Stomach (tissue), 9 donors: ENCODE data around the gene SGTA. TPM values are rescaled to one million over a fixed set of nuclear protein-coding genes. Genes with fewer than 3 reads are reported as not detected.

Experiments
- DNase-seq, 2 donors: peaks; one replicate each; pipeline versions ENCODE4 v3.0.0 to v3.0.0-alpha.2; 2013 to 2019
- H3K27ac ChIP-seq, 5 donors: fragments of 200-600 bp in 4 of 5; sonication (generic) in 4 of 5; one replicate each; pipeline ENCODE4 v1.5.1; 2013 to 2019; ENCODE audit warnings: mild to moderate bottlenecking in 1 of 5, moderate library complexity in 1 of 5
- H3K27me3 ChIP-seq, 3 donors: fragments of 200-600 bp; sonication (generic); one replicate each; pipeline ENCODE4 v1.5.1; 2017 to 2019; ENCODE audit warnings: mixed run types in 1 of 3
- H3K36me3 ChIP-seq, 4 donors: fragments of 200-600 bp; sonication (generic); 1 replicate in 3 of 4; 2 replicates in 1 of 4; pipeline ENCODE4 v1.5.1; 2016 to 2019
- H3K4me1 ChIP-seq, 4 donors: fragments of 200-600 bp; sonication (generic); one replicate each; pipeline ENCODE4 v1.5.1; 2016 to 2019
- H3K4me3 ChIP-seq, 4 donors: fragments of 200-600 bp; sonication (generic) in 3 of 4; one replicate each; pipeline ENCODE4 v1.5.1; 2016 to 2019; ENCODE audit warnings: mild to moderate bottlenecking in 1 of 4
- H3K9me3 ChIP-seq, 4 donors: fragments of 200-600 bp; sonication (generic); one replicate each; pipeline ENCODE4 v1.5.1; 2016 to 2019
- CTCF ChIP-seq, 7 experiments: fragments of 450-650 bp in 4 of 7; fragments of 200-600 bp in 3 of 7; sonication (generic) in 3 of 7; IDR thresholded peaks; one replicate each; pipeline ENCODE4 v1.5.1; 2016 to 2019; ENCODE audit warnings: antibody characterized with exemption in 7 of 7, control low read depth in 2 of 7, mild to moderate bottlenecking in 1 of 7
- EP300 ChIP-seq: sonication (generic); formaldehyde crosslinking; IDR thresholded peaks from one replicate; pipeline ENCODE4 v1.6.1; 2017; ENCODE audit warnings: antibody characterized with exemption
- POLR2A ChIP-seq, 4 donors: fragments of 450-650 bp; IDR thresholded peaks; one replicate each; pipeline ENCODE4 v1.6.1; 2016; ENCODE audit warnings: antibody characterized with exemption in 4 of 4, control low read depth in 2 of 4, mild to moderate bottlenecking in 1 of 4, moderate library complexity in 1 of 4
- POLR2AphosphoS5 ChIP-seq, 3 donors: sonication (generic); formaldehyde crosslinking; IDR thresholded peaks; one replicate each; pipeline ENCODE4 v1.6.1; 2016; ENCODE audit warnings: antibody characterized with exemption in 3 of 3
- WGBS, 5 donors: extraction: QIAGEN DNeasy Blood & Tissue Kit in 3 of 5; methylation state at CpG; one replicate each; pipeline versions ENCODE4 v1.1.5 to v1.1.7; 2013 to 2018; 5-methylcytosine and 5-hydroxymethylcytosine counted together
- intact Hi-C: fragments of 100-400 bp; cut with DNase I; formaldehyde crosslinking; loops from one replicate; pipeline ENCODE4 v1.15.1; 2023; ENCODE audit warnings: low total_unique reads
- polyA plus RNA-seq, 3 donors: library from polyadenylated mRNA; stranded (reverse); fragments of 200-250 nt; gene quantifications; one replicate each; pipeline ENCODE4 v1.2.3, GENCODE V29; 2013
- total RNA-seq, 5 donors: library from RNA; depleted of rRNA; stranded (reverse); fragments of >200 nt; gene quantifications; one replicate each; pipeline versions ENCODE4 v1.1.0 to v1.2.3, GENCODE V29; 2014 to 2016
- donor health status: healthy with polysubstance abuse.
- donor health status: Bipolar disorder and iron deficiency.
- donor health status: healthy.

The SGTA gene
- total and polyA plus RNA-seq, 8 donors: 18.5 to 173 (median 52.7) TPM

GRCh38 chr19:2751438-2751830 is 31.6 kb downstream of the SGTA start:
- Histone ChIP-seq H3K4me1 (peaks cover 0 to 8% (median 6%) of the 10 kb centered on the region in 4 donors), H3K4me3 (no peak overlapping the region), H3K27ac (no peak overlapping the region), H3K27me3 (no peaks in the 10 kb centered on the region), H3K9me3 (no peaks in the 10 kb centered on the region), H3K36me3 (peaks cover 19 to 38% (median 30%) of the 10 kb centered on the region in 4 donors)
- 84 to 93% (median 89%) methylated on average over 17 to 21 of the region's 21 CpGs for WGBS, 5 donors
- TF ChIP-seq POLR2A (IDR thresholded peaks at IDR 0.05) (no peak), EP300 (no peak), CTCF (IDR thresholded peaks at IDR 0.05) (no peak), POLR2AphosphoS5 (IDR thresholded peaks at IDR 0.05) (no peak)
- DNase-seq: no peak
- intact Hi-C loops: loop anchor here (5.0 kb wide), 1 partner anchor 104 kb away; no protein-coding TSS in a partner anchor

- H3K4me3 ChIP-seq: no peak overlapping the region
- no peak overlapping the region for H3K27ac ChIP-seq
- peaks cover 19 to 33% (median 25%) of the 10 kb centered on the region in 4 donors for H3K36me3 ChIP-seq
- intact Hi-C loops: loop anchor here (5.0 kb wide), 1 partner anchor 104 kb away; no protein-coding TSS in a partner anchor
- DNase-seq: no peak
- WGBS, 5 donors: 70 to 84% (median 74%) methylated on average over 17 of the region's 17 CpGs
- H3K9me3 ChIP-seq: no peaks in the 10 kb centered on the region
- H3K4me1 ChIP-seq: peaks cover 0 to 8% (median 6%) of the 10 kb centered on the region in 4 donors
- TF ChIP-seq POLR2A (IDR thresholded peaks at IDR 0.05) (no peak), EP300 (no peak), CTCF (IDR thresholded peaks at IDR 0.05) (no peak), POLR2AphosphoS5 (IDR thresholded peaks at IDR 0.05) (no peak)
- H3K27me3 ChIP-seq: no peaks in the 10 kb centered on the region
These were observed 32.1 kb downstream of the SGTA start for GRCh38 chr19:2750808-2751437.

DNA sequence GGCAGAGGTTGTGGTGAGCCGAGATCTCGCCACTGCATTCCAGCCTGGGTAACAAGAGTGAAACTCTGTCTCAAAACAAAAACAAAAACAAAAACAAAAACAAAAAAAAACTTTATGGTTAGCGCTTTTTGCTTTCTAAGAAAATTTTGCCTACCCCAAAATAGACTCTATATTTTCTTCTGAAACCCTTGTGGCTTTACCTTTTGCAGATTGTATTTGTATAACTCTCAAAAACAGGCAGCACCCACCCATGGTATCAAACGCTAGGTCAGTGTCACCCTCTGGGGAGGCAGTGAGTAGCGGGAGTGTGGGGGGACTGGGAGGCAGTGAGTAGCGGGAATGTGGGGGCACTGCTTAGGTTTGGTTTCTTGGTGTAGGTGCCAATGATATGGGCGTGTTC is 35.7 kb downstream of the SGTA start:
- intact Hi-C loops: no loop called here

GRCh38 chr19:2744113-2744512 is 39.0 kb downstream of the SGTA start:
- Histone ChIP-seq H3K27me3 (peaks cover 0 to 16% (median 0%) of the 10 kb centered on the region in 3 donors), H3K4me1 (peaks cover 2 to 9% (median 8%) of the 10 kb centered on the region in 4 donors), H3K27ac (no peak overlapping the region), H3K9me3 (no peaks in the 10 kb centered on the region), H3K4me3 (no peak overlapping the region), H3K36me3 (no peaks in the 10 kb centered on the region)
- TF ChIP-seq CTCF (IDR thresholded peaks at IDR 0.05) (no peak), POLR2A (IDR thresholded peaks at IDR 0.05) (no peak), EP300 (no peak)
- no peak for DNase-seq
- WGBS, 5 donors: 35 to 41% (median 39%) methylated on average over 4 of the region's 4 CpGs
- intact Hi-C loops: no loop called here

More for the DNA sequence above, 35.7 kb downstream of the SGTA start:
- no peaks in the 10 kb centered on the region for H3K36me3 ChIP-seq
- H3K4me3 ChIP-seq: no peak overlapping the region
- peaks cover 0 to 8% (median 6%) of the 10 kb centered on the region in 4 donors for H3K4me1 ChIP-seq
- H3K9me3 ChIP-seq: no peaks in the 10 kb centered on the region
- H3K27me3 ChIP-seq: no peaks in the 10 kb centered on the region
- TF ChIP-seq EP300: no peak
- TF ChIP-seq POLR2A (IDR thresholded peaks at IDR 0.05): no peak
- TF ChIP-seq CTCF (IDR thresholded peaks at IDR 0.05): no peak
- TF ChIP-seq POLR2AphosphoS5 (IDR thresholded peaks at IDR 0.05): no peak
- no peak for DNase-seq
- no peak overlapping the region for H3K27ac ChIP-seq
- 71 to 81% (median 77%) methylated on average over 7 of the region's 7 CpGs for WGBS, 5 donors
